WTC11 (cell line): ENCODE data around the gene GPR143. TPM values are rescaled to one million over a fixed set of nuclear protein-coding genes. Genes with fewer than 3 reads are reported as not detected.

Experiments used
- ATAC-seq: fragments of 200-7000 bp; cut with Tn5 transposase; 2 replicates; pipeline ENCODE4 v1.10.0; 2021; ENCODE audit warnings: mild to moderate bottlenecking, moderate library complexity
- CTCF ChIA-PET: fragments of 300-600 bp; sonication (Branson Sonifier 250); formaldehyde crosslinking; loops from one replicate; lab custom pipeline; 2021; ENCODE audit warnings: antibody characterized with exemption; lab: Charles Lee
- POLR2A ChIA-PET: fragments of 350-600 bp; sonication (Branson Sonifier 250); formaldehyde crosslinking; loops from one replicate; lab custom pipeline; 2021; ENCODE audit warnings: antibody characterized with exemption; lab: Charles Lee
- DNase-seq: peaks from one replicate; pipeline ENCODE4 v3.0.0; 2021; ENCODE audit warnings: low spot score
- H3K27ac Mint-ChIP-seq: 2 replicates; pipeline ENCODE4 v1.8.0; 2021; ENCODE audit warnings: mixed read lengths
- H3K27me3 Mint-ChIP-seq: 2 replicates; pipeline ENCODE4 v1.8.0; 2021; ENCODE audit warnings: low read depth, mild to moderate bottlenecking, moderate library complexity, mixed read lengths
- H3K36me3 Mint-ChIP-seq: 2 replicates; pipeline ENCODE4 v1.8.0; 2021; ENCODE audit warnings: mixed read lengths
- H3K4me1 Mint-ChIP-seq: 2 replicates; pipeline ENCODE4 v1.8.0; 2022; ENCODE audit warnings: mixed read lengths
- H3K4me3 Mint-ChIP-seq: 2 replicates; pipeline ENCODE4 v1.8.0; 2021; ENCODE audit warnings: mild to moderate bottlenecking, moderate library complexity, mixed read lengths
- H3K9me3 Mint-ChIP-seq: 2 replicates; pipeline ENCODE4 v1.8.0; 2021; ENCODE audit warnings: mixed read lengths
- ATF6 ChIP-seq: sonication (generic); formaldehyde crosslinking; IDR thresholded peaks from 2 replicates; pipeline ENCODE4 v1.8.1; 2023; ENCODE audit warnings: mild to moderate bottlenecking, missing genetic modification reagents
- CBFB ChIP-seq: sonication (generic); formaldehyde crosslinking; IDR thresholded peaks from 2 replicates; pipeline ENCODE4 v1.8.1; 2022; ENCODE audit warnings: mild to moderate bottlenecking, low read depth, missing genetic modification reagents
- ERG ChIP-seq: fragments of 250-450 bp; sonication (Bioruptor Pico); IDR thresholded peaks from 2 replicates; pipeline ENCODE4 v1.8.0; 2021; ENCODE audit warnings: mild to moderate bottlenecking
- FOXJ3 ChIP-seq: sonication (generic); formaldehyde crosslinking; IDR thresholded peaks from 2 replicates; pipeline ENCODE4 v1.9.0; 2021; ENCODE audit warnings: missing genetic modification reagents, mild to moderate bottlenecking, borderline replicate concordance
- GRHL2 ChIP-seq: fragments of 250-450 bp; sonication (Bioruptor Pico); IDR thresholded peaks from 2 replicates; pipeline ENCODE4 v1.8.0; 2022; ENCODE audit warnings: mild to moderate bottlenecking, moderate library complexity; ENCODE audit not compliant: insufficient replicate concordance, severe bottlenecking
- IRF1 ChIP-seq: sonication (generic); formaldehyde crosslinking; IDR thresholded peaks from 2 replicates; pipeline ENCODE4 v1.8.0; 2023; ENCODE audit warnings: missing genetic modification reagents
- PRDM15 ChIP-seq: sonication (generic); formaldehyde crosslinking; IDR thresholded peaks from 2 replicates; pipeline ENCODE4 v1.8.0; 2022; ENCODE audit warnings: missing genetic modification reagents
- RELA ChIP-seq: sonication (generic); formaldehyde crosslinking; IDR thresholded peaks from 2 replicates; pipeline ENCODE4 v1.8.1; 2022; ENCODE audit warnings: missing genetic modification reagents, mild to moderate bottlenecking, borderline replicate concordance
- STAT6 ChIP-seq: sonication (generic); formaldehyde crosslinking; conservative IDR thresholded peaks from 2 replicates; pipeline ENCODE4 v1.8.1; 2023; ENCODE audit warnings: mild to moderate bottlenecking, low read depth, missing genetic modification reagents, moderate library complexity
- ZNF219 ChIP-seq: sonication (generic); formaldehyde crosslinking; IDR thresholded peaks from 2 replicates; pipeline ENCODE4 v1.8.0; 2023; ENCODE audit warnings: missing genetic modification reagents, mild to moderate bottlenecking, borderline replicate concordance
- ZNF263 ChIP-seq: sonication (generic); formaldehyde crosslinking; IDR thresholded peaks from 2 replicates; pipeline ENCODE4 v1.8.1; 2022; ENCODE audit warnings: low read depth, mild to moderate bottlenecking, moderate library complexity, missing genetic modification reagents
- ZNF425 ChIP-seq: fragments of 250-450 bp; sonication (Bioruptor Pico); conservative IDR thresholded peaks from 2 replicates; pipeline ENCODE4 v1.9.0; 2021; ENCODE audit warnings: mild to moderate bottlenecking
- total RNA-seq: library from RNA; stranded (reverse); gene quantifications from 3 replicates; pipeline ENCODE4 v1.2.3, GENCODE V29; 2021

GPR143 gene
- total RNA-seq, 1 experiment from 2014 or later, result 18.3 TPM

GRCh38 chrX:9698576-9698975 lies 67.1 kb downstream of the GPR143 start:
- TF ChIP-seq GRHL2 (CRISPR knock-in tag), result no peak
- no peak for TF ChIP-seq ZNF263 (CRISPR knock-in tag)
- no peak for TF ChIP-seq PRDM15 (CRISPR knock-in tag)
- TF ChIP-seq IRF1 (CRISPR knock-in tag), result no peak
- TF ChIP-seq ERG, result no peak
- no peak for TF ChIP-seq CBFB (CRISPR knock-in tag)
- no peak for TF ChIP-seq RELA
- TF ChIP-seq ZNF219, result no peak
- TF ChIP-seq ATF6, result no peak
- TF ChIP-seq FOXJ3 (CRISPR knock-in tag), result no peak
- no peak for TF ChIP-seq ZNF425 (CRISPR knock-in tag)
- no peak for TF ChIP-seq STAT6
- no peak overlapping the region for H3K27ac Mint-ChIP-seq
- H3K4me3 Mint-ChIP-seq, result no peak overlapping the region
- CTCF ChIA-PET, result no interaction called here
- H3K4me1 Mint-ChIP-seq, result no peaks in the 10 kb centered on the region; the same call in 1 of the 2 replicates
- DNase-seq (no peak), ATAC-seq (no peak)
- no peaks in the 10 kb centered on the region for H3K27me3 Mint-ChIP-seq
- POLR2A ChIA-PET, result no interaction called here
- H3K36me3 Mint-ChIP-seq, result peaks cover 16% of the 10 kb centered on the region
- H3K9me3 Mint-ChIP-seq, result no peaks in the 10 kb centered on the region
